Measurements from ENCODE around the gene TMEM17. TPM values are rescaled to one million over a fixed set of nuclear protein-coding genes. Genes with fewer than 3 reads are reported as not detected.

TMEM17 gene
- total and polyA plus RNA-seq, 2 of the 13 experiments (the other 11 are each of a cell fraction or from before 2014, with no cell fraction given): 0.22 to 0.50 TPM

DNA sequence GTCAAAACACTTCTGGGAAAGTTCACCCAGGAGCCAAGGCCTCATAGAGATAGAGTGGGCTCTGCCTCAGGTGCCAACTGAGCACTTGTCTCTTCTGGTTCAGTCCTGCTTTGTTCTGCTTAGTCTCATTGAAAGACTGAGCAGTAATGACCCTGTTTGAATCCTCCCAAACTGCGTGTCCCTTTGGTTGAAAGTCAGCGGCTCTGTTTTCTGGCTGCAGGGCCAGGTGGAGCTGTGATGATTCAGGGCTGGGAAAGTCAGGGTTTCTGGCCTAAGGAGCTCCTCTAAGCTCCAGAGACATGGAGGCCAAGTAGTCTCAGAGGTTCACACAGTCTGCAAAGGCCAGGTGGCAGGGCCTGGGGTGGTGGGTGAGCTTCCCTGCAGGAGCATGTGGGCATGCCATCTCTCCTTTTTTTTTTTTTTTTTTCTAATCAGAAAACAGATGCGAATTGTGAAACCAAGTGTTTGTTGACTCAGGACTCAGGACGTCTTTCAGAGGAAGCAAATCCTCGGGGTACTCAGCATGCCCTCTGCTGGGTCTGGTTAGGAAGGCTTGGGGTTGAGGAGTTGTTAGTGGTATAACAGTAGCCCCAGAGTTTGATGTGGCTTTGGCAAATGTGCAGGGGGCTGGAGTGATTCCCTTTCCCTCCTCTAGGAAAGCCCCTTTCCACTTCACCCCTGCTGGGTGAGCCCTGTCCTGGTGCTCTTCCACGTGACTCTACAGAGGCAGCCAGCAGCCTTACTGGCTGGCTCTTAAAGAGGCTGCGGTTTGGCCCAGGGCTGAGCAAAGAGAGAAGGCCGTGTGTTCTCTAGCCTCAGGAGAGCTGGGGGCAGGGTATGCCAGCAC is 38.3 kb downstream of the TMEM17 start (continued):
- TF ChIP-seq, protein P1, sequence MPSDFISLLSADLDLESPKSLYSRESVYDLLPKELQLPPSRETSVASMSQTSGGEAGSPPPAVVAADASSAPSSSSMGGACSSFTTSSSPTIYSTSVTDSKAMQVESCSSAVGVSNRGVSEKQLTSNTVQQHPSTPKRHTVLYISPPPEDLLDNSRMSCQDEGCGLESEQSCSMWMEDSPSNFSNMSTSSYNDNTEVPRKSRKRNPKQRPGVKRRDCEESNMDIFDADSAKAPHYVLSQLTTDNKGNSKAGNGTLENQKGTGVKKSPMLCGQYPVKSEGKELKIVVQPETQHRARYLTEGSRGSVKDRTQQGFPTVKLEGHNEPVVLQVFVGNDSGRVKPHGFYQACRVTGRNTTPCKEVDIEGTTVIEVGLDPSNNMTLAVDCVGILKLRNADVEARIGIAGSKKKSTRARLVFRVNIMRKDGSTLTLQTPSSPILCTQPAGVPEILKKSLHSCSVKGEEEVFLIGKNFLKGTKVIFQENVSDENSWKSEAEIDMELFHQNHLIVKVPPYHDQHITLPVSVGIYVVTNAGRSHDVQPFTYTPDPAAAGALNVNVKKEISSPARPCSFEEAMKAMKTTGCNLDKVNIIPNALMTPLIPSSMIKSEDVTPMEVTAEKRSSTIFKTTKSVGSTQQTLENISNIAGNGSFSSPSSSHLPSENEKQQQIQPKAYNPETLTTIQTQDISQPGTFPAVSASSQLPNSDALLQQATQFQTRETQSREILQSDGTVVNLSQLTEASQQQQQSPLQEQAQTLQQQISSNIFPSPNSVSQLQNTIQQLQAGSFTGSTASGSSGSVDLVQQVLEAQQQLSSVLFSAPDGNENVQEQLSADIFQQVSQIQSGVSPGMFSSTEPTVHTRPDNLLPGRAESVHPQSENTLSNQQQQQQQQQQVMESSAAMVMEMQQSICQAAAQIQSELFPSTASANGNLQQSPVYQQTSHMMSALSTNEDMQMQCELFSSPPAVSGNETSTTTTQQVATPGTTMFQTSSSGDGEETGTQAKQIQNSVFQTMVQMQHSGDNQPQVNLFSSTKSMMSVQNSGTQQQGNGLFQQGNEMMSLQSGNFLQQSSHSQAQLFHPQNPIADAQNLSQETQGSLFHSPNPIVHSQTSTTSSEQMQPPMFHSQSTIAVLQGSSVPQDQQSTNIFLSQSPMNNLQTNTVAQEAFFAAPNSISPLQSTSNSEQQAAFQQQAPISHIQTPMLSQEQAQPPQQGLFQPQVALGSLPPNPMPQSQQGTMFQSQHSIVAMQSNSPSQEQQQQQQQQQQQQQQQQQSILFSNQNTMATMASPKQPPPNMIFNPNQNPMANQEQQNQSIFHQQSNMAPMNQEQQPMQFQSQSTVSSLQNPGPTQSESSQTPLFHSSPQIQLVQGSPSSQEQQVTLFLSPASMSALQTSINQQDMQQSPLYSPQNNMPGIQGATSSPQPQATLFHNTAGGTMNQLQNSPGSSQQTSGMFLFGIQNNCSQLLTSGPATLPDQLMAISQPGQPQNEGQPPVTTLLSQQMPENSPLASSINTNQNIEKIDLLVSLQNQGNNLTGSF (CRISPR knock-in tag; IDR thresholded peaks at IDR 0.05): 0 out of 2 replicates have a peak, but pooled peaks have one; percentile 27
- 0 out of 2 replicates have a peak, but pooled peaks have one; percentile 30 for TF ChIP-seq FLYWCH1 (CRISPR knock-in tag; IDR thresholded peaks at IDR 0.05)
- TF ChIP-seq ZBTB7A (CRISPR knock-in tag; IDR thresholded peaks at IDR 0.05): peak; percentile 64; the same call in 1 of the 2 replicates
- TF ChIP-seq, protein P2, sequence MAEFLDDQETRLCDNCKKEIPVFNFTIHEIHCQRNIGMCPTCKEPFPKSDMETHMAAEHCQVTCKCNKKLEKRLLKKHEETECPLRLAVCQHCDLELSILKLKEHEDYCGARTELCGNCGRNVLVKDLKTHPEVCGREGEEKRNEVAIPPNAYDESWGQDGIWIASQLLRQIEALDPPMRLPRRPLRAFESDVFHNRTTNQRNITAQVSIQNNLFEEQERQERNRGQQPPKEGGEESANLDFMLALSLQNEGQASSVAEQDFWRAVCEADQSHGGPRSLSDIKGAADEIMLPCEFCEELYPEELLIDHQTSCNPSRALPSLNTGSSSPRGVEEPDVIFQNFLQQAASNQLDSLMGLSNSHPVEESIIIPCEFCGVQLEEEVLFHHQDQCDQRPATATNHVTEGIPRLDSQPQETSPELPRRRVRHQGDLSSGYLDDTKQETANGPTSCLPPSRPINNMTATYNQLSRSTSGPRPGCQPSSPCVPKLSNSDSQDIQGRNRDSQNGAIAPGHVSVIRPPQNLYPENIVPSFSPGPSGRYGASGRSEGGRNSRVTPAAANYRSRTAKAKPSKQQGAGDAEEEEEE (CRISPR knock-in tag; IDR thresholded peaks at IDR 0.05; ENCODE audit: borderline replicate concordance): 0 out of 2 replicates have a peak, but pooled peaks have one; percentile 64
- TF ChIP-seq, protein P3, sequence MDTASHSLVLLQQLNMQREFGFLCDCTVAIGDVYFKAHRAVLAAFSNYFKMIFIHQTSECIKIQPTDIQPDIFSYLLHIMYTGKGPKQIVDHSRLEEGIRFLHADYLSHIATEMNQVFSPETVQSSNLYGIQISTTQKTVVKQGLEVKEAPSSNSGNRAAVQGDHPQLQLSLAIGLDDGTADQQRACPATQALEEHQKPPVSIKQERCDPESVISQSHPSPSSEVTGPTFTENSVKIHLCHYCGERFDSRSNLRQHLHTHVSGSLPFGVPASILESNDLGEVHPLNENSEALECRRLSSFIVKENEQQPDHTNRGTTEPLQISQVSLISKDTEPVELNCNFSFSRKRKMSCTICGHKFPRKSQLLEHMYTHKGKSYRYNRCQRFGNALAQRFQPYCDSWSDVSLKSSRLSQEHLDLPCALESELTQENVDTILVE (CRISPR knock-in tag; IDR thresholded peaks at IDR 0.05): peak; percentile 28; the same call in 1 of the 2 replicates
- TF ChIP-seq, protein P4, sequence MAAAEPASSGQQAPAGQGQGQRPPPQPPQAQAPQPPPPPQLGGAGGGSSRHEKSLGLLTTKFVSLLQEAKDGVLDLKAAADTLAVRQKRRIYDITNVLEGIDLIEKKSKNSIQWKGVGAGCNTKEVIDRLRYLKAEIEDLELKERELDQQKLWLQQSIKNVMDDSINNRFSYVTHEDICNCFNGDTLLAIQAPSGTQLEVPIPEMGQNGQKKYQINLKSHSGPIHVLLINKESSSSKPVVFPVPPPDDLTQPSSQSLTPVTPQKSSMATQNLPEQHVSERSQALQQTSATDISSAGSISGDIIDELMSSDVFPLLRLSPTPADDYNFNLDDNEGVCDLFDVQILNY (CRISPR knock-in tag; conservative IDR thresholded peaks at IDR 0.05): no peak
- TF ChIP-seq, protein P5, sequence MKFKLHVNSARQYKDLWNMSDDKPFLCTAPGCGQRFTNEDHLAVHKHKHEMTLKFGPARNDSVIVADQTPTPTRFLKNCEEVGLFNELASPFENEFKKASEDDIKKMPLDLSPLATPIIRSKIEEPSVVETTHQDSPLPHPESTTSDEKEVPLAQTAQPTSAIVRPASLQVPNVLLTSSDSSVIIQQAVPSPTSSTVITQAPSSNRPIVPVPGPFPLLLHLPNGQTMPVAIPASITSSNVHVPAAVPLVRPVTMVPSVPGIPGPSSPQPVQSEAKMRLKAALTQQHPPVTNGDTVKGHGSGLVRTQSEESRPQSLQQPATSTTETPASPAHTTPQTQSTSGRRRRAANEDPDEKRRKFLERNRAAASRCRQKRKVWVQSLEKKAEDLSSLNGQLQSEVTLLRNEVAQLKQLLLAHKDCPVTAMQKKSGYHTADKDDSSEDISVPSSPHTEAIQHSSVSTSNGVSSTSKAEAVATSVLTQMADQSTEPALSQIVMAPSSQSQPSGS (CRISPR knock-in tag; IDR thresholded peaks at IDR 0.05): 0 out of 2 replicates have a peak, but pooled peaks have one; percentile 15
- TF ChIP-seq, protein P6, sequence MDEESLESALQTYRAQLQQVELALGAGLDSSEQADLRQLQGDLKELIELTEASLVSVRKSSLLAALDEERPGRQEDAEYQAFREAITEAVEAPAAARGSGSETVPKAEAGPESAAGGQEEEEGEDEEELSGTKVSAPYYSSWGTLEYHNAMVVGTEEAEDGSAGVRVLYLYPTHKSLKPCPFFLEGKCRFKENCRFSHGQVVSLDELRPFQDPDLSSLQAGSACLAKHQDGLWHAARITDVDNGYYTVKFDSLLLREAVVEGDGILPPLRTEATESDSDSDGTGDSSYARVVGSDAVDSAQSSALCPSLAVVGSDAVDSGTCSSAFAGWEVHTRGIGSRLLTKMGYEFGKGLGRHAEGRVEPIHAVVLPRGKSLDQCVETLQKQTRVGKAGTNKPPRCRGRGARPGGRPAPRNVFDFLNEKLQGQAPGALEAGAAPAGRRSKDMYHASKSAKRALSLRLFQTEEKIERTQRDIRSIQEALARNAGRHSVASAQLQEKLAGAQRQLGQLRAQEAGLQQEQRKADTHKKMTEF (CRISPR knock-in tag; IDR thresholded peaks at IDR 0.05): peak; percentile 38; the same call in 1 of the 2 replicates
- peak; percentile 73; the same call in 1 of the 2 replicates for TF ChIP-seq SAFB2 (CRISPR knock-in tag; IDR thresholded peaks at IDR 0.05; ENCODE audit: borderline replicate concordance, low read depth)
- no peak for TF ChIP-seq DR1 (CRISPR knock-in tag; IDR thresholded peaks at IDR 0.05)
- TF ChIP-seq, protein P7, sequence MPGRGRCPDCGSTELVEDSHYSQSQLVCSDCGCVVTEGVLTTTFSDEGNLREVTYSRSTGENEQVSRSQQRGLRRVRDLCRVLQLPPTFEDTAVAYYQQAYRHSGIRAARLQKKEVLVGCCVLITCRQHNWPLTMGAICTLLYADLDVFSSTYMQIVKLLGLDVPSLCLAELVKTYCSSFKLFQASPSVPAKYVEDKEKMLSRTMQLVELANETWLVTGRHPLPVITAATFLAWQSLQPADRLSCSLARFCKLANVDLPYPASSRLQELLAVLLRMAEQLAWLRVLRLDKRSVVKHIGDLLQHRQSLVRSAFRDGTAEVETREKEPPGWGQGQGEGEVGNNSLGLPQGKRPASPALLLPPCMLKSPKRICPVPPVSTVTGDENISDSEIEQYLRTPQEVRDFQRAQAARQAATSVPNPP (CRISPR knock-in tag; IDR thresholded peaks at IDR 0.05): 0 out of 2 replicates have a peak, but pooled peaks have one; percentile 23
- no peak for TF ChIP-seq HMG20A (CRISPR knock-in tag; IDR thresholded peaks at IDR 0.05; ENCODE audit: borderline replicate concordance)
- no peak for TF ChIP-seq MEIS2 (CRISPR knock-in tag; IDR thresholded peaks at IDR 0.05)
